Activated T-helper 9 cell treated with anti-CD3 and anti-CD28 coated beads, Interleukin-2, amount 50 U/mL, for 16 hours (primary cell): ENCODE results near the gene NECTIN3.

Source experiments
- DNase-seq: peaks from one replicate; pipeline ENCODE4 v3.0.0-alpha.2; 2020; ENCODE audit warnings: low read depth

The NECTIN3 gene

DNA sequence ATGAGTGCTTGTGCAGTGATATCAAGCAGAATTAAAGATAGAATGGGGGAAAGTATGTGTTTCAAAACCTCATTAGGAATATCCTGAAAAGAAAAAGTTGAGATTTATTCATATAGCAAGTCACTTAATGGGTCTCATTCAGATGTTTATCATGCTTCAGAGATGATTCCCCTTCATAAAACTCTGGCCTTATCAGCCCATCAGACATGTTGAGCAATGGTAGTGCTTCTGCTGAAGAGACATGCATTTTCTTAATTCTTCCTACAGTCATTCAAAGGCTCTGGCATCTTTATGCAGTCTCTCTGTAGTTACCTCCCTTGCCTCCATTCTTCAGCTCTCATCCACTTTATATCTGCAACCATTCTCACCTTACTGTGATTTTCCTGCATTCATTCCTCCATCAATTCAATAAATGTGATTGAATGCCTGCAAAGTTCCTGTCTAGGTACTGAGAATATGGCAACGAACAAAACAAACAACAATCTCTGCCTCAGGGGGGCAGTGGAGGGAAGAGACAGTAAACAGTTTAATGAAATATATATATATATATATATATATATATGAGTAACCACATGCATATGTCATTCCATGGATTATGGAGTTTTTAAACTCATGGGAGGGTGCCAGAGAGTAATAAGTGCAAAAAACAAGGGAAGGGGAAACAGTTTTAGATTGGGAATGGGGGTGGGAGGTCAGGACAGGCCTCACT is 138.5 kb downstream of the NECTIN3 start:
- DNase-seq: no peak

DNA sequence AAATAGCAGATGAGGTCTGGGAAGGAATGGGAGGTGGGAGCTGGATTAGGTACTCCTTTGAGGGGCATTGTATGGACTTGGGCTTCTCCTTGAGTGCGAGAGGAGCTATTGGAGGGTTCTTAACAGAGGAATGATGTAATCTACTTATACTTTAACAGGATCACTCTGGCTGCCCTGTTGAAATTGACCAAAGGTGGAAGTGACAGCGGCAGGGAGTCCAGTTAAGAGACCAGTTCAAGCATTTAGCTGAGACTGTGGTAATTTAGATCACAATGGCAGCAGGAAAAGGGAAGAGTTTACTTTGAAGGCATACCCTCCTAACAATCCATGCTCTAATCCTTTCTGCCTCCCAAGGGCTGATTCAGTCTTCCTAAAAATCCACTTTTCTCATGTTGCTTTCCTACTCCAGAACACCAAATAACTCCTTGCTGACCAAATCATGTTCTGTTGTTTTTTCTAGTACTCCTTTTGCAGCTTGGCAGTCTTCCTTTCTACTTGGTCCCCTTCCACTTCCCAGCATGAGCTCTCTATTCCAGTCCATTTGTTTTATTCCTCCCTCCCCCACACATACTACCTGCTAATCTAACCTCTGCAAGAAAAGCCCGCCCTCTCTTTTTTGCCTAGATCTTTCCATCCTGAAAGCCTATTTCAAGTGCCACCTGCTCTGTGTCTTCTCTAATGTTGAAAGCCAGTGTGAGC is 139.4 kb downstream of the NECTIN3 start:
- no peak for DNase-seq

DNA sequence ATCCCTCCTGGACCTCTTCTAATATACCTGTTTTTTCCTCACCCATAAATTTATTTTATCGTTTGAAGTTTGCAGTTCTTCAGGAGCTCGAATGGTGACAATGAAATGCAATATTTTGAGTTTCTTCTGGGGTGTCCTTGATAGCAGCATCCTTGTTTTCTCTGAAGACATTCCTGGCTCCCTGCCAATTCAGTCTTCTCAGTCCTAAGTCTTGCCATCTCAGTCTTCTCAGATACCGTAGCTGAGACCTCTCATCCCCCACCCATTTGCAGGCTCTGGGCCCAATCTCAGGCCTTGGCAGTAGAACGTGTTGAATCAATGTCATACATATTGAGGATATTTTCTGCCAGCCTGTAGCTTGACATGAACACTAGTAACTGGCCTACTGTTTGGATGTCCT is 140.9 kb downstream of the NECTIN3 start:
- no peak for DNase-seq

DNA sequence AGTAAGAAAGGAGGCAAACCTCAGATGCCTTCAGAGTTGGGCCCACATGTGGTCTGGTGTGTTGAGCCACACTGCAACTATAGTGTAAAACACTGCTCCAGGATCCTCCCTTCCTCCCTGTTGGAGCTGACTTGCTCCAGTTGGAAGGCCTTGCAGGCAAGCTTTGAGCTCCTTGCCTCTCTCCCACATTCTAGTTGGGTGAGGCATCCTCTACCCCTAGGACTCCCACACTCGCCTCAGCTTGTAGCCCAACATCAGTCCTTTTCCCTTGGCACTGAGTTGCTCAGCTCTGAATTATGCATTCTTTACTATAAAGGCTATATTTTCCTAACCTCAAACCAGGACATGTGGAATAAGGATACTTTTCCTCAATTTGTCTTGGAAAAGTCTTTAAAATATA is 143.9 kb downstream of the NECTIN3 start:
- no peak for DNase-seq

DNA sequence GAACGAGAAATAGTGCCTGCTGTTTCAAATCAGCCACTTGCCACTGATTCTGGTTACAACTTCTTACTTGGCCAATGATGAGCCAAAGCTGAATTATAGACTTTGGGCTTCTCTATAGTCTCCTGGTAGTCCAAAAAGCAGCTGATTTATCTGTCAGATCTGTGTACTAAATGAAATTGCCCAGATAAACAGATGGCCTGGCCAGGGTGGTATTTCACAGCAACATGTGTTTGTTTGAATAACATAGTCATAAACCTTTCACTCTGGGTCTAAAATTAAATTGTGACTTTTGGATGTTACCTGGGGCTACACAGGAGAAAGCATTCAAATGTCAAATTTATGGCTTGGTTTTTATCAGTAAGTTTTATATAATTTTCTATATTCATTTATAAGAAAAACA is 147.0 kb downstream of the NECTIN3 start:
- DNase-seq: no peak

DNA sequence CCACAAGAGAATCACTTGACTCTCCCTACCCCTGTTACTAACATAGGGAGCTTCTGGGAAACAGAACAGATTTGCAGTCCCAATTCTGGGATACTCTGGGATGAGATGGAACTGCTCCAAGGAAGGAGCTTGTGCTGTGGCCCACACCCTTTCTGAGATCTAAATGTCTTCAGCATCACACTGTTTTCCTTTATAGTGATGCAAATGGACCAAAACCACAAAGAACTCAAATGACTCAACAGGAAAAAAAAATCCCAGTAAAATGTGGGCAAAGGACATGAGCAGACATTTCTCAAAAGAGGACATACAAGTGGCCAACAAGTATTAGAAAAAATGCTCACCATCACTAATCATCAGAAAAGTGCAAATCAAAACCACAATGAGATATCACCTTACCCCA is 155.6 kb downstream of the NECTIN3 start:
- DNase-seq: no peak

DNA sequence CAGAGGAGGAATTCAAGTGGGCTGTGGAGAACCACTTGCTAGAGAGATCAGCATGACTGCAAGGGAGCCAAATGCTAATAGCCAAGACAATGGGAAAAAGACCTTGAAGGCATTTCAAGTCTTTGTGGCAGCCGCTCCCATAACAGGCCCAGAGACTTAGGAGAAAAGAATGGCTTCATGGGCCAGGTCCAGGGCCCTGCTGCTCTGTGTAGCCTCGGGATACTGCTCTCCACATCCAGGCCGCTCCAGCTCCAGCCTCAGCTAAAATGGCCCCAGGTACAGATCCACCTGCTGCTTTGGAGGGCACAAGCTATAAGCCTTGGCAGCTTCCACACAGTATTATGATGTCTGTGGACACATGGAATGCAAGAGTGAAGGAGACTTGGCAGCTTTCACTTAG is 157.7 kb downstream of the NECTIN3 start:
- no peak for DNase-seq

DNA sequence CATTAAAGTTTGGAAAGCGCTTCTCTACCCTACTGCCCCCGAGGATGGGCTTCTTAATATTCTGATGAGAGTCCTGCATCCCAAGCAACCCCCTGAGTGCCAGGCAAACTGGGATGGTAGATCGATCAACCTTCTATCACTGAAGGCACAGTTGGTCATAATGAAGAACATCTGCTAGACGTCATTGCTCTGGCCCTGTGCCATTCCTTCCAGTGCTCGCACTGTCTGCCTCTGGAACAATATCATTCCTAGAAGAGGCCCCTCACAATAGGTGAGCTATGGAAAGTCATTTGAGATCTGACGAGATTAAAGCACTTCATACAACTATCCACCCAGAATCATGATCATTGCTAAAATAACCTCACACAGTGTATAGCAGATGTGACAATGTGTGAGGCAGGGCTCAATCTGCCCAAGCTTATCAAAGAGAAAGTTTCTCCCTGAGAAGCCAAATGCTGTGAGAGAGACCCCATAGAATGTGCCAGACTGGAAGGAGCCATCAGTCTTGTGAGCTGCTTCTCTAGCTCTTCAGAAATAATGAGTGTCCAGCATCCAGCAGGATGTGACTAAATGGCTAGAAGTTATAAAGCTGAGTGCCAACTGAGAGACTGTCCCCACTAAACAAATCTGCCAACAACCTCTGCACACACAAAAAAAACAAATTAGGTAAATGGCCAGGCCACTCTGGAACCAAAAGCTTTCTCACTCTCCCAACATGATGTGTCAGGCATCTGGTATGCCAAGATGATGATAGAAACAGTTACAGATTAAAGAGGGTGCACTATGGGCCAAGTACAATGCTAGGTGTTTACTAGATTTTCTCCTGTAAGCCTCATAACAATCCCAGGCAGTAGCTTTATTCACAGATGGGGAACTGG is 165.5 kb downstream of the NECTIN3 start:
- DNase-seq: no peak

DNA sequence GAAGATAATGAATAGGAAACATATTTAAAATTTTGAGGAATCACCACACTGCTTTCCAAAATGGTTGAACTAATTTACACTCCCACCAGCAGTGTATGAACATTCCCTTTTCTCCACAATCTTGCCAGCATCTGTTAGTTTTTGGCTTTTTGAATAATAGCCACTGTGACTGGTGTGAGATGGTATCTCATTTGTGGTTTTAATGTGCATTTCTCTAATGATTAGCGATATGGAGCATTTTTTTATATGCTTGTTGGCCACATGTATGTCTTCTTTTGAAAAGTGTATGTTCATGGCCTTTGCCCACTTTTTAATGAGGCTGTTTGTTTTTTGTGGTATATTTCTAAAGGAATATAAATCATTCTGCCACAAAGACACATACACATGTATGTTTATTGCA is 166.3 kb downstream of the NECTIN3 start:
- DNase-seq: no peak

DNA sequence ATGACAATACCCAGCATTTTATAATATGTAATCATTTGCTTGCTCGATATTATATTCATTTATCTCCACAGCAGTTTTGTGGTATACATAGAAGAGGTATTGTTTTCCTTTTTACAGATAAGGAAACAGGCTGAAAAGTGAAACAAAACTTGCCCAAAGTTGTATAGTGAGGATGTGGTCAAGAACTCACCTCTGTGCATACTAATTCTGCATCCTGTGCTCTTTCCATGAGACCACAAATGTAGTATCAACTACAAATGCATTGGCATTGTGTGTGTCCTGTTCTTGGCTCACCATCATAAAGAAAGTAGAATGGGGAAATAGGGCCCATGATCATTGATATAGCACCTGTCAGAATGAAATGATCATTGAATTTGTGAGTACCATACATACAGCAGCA is 167.3 kb downstream of the NECTIN3 start:
- DNase-seq: no peak

DNA sequence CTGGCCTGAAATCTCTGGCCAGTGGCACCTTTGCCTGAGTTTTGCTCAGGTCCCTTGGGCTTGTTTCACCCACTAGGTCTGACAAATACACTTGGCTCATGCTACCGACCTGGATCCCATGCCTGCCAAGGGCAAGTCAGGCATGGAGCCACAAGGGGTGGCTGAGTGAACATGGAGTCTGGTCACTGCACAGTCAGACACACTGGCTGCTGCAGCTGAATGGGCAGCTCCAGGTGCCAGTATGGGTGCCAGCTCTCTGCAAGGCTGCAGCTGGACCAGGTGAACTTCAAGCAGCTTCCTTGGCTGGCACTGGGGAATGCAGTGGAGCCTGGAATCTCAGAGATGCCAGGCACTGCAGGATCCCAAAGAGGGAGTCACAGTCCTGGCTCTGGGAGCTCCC is 170.3 kb downstream of the NECTIN3 start:
- no peak for DNase-seq
